ENCODE data around the gene THPO.

Gene THPO

DNA sequence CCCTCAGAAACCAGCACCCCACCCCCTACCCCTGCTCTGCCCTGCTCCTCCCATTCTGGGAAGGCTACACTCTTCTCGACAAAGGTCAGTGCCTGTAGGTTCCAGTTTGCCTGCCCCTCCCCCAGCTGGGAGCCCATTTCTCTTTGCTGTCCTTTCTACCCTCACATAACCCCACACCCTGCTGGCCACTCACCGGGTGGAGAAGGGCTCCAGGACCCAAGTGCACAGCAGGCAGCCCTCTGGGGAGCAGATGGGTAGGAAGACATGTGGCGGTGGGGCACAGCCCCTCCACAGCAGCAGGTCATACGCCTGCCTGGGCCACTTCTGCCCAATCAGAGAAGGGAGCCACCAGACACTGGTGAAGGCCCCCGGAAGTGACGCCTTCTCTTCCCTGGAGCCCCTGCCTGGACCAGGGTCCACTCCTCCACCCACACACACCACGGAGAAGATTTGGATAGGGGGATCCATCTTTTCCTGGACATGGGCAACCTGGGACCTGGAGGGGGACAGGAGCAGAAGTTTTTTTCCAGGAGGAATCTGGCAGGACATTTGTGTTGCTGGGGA lies at the start of gene THPO:
THPO (minus strand) TSS at position 326 of the 564 bp plus-strand sequence. CDS start 1,948 bp downstream, outside the sequence.
- Mint-ChIP-seq H3K4me3 (peak within 1 kb of the TSS; percentile 42), H3K27ac (no peak within 1 kb of the TSS), H3K9me3 (no peaks in the 10 kb centered on the region), H3K27me3 (peaks cover 71% of the 10 kb centered on the region), H3K36me3 (no peaks in the 10 kb centered on the region), H3K4me1 (peaks cover 14% of the 10 kb centered on the region)
- ATAC-seq, result no peak

DNA sequence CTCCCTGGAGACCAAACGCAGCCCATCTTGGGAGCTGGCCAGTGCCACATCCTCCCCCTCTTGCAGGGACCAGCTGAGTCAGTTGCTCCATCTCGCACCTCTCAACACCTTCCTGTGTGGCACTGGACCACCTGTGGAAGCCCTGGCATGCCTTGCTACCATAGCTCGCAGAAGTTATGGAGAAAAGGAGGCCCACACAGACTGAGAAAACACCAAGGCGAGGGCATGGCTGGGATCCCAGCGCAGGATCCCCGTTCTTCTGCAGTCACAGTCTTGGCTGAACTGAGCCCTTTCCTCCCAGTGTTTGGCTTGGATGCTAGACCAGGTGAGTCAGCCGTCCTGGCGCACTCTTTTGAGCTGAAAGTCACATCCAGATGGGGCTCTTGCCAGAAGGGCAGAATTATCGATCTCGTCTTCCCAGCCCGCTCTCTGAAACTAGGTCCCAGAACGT lies 48.7 kb upstream of the THPO start:
- H3K27ac Mint-ChIP-seq, result no peak overlapping the region
- no peaks in the 10 kb centered on the region for H3K4me1 Mint-ChIP-seq
- no peak for ATAC-seq
- peaks cover 5% of the 10 kb centered on the region for H3K9me3 Mint-ChIP-seq
- H3K27me3 Mint-ChIP-seq, result peaks cover 28% of the 10 kb centered on the region
- H3K4me3 Mint-ChIP-seq, result no peak overlapping the region
- H3K36me3 Mint-ChIP-seq, result peaks cover 4% of the 10 kb centered on the region

GRCh38 chr3:184423561-184423960 lies 45.6 kb upstream of the THPO start:
- Mint-ChIP-seq H3K36me3 (peaks cover 4% of the 10 kb centered on the region), H3K9me3 (peaks cover 5% of the 10 kb centered on the region), H3K27ac (no peak overlapping the region), H3K4me3 (no peak overlapping the region), H3K4me1 (no peaks in the 10 kb centered on the region), H3K27me3 (peaks cover 28% of the 10 kb centered on the region)
- no peak for ATAC-seq

DNA sequence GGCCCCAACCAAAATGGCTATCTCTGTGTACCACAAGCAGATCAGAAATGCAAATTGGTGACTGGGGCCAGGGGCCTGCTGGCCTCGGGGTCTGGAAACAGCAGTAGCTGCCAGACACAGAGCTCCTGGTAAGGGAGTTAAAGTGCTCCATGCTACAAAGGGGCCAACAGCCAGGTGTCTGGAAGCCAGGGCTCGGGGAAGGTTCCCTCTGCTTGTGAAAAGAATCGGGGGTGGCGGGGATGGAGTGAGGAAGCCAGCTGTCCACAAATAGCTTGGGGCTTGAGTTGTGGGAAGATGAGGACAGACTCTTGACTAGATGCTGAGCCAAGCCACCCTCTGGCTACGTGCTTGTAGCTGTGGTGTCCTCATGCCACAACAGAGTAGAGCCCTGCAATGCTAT lies 41.2 kb upstream of the THPO start:
- Mint-ChIP-seq H3K4me1 (no peaks in the 10 kb centered on the region), H3K36me3 (peaks cover 4% of the 10 kb centered on the region), H3K9me3 (peaks cover 5% of the 10 kb centered on the region), H3K4me3 (no peak overlapping the region), H3K27ac (no peak overlapping the region), H3K27me3 (peaks cover 13% of the 10 kb centered on the region)
- ATAC-seq, result no peak

DNA sequence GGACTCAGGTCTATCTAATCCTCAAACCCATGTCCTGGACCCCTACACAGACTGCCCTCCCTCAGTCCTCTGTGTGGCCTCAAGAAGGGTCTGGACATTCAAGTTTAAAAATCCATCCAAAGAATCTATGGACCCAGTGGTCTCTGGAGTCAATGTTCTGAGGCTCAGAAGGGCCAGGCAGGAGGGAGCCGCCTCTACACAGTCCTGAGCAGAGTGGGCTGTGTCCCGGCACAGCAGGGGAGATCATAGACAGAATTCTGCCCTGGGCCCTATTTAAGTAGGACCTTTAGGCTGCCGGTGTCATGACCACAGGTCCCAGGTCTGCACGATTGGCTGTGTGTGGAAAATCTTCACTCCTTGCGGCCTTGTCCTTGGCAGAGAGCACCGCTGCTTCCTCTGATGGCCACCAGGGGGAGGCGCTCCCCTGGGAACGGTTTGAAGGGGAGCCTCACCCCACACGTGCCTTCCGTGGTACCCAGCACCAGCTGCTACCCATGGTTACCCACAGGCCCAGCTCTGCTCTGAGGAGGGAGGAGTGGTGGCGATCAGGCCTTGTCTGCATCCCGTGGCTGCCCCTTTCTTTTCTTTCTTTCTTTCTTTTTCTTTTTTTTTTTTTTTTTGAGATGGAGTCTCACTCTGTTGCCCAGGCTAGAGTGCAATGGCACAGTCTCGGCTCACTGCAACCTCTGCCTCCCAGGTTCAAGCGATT lies 39.8 kb upstream of the THPO start:
- Mint-ChIP-seq H3K4me3 (no peak overlapping the region), H3K27ac (no peak overlapping the region), H3K9me3 (peaks cover 1% of the 10 kb centered on the region), H3K27me3 (peaks cover under 1% of the 10 kb centered on the region), H3K4me1 (no peaks in the 10 kb centered on the region), H3K36me3 (no peaks in the 10 kb centered on the region)
- ATAC-seq, result peak; percentile 91

- ATAC-seq, result no peak
- H3K27me3 Mint-ChIP-seq, result peaks cover 9% of the 10 kb centered on the region
Observed at GRCh38 chr3:184415203-184415490, 37.1 kb upstream of the THPO start.

GRCh38 chr3:184414418-184415202 lies 36.6 kb upstream of the THPO start:
- no peak overlapping the region for H3K27ac Mint-ChIP-seq
- ATAC-seq, result no peak
- H3K4me1 Mint-ChIP-seq, result no peaks in the 10 kb centered on the region
- H3K4me3 Mint-ChIP-seq, result no peak overlapping the region
- no peaks in the 10 kb centered on the region for H3K36me3 Mint-ChIP-seq
- H3K27me3 Mint-ChIP-seq, result peaks cover 9% of the 10 kb centered on the region
- H3K9me3 Mint-ChIP-seq, result no peaks in the 10 kb centered on the region

More at GRCh38 chr3:184415203-184415490, 37.1 kb upstream of the THPO start:
- Mint-ChIP-seq H3K4me3 (no peak overlapping the region), H3K9me3 (no peaks in the 10 kb centered on the region), H3K4me1 (no peaks in the 10 kb centered on the region), H3K27ac (no peak overlapping the region), H3K36me3 (no peaks in the 10 kb centered on the region)

- no peak overlapping the region for H3K27ac Mint-ChIP-seq
- no peak overlapping the region for H3K4me3 Mint-ChIP-seq
- H3K27me3 Mint-ChIP-seq, result peaks cover 9% of the 10 kb centered on the region
- H3K4me1 Mint-ChIP-seq, result no peaks in the 10 kb centered on the region
- H3K36me3 Mint-ChIP-seq, result no peaks in the 10 kb centered on the region
- no peaks in the 10 kb centered on the region for H3K9me3 Mint-ChIP-seq
- no peak for ATAC-seq
Observed at GRCh38 chr3:184409946-184410500, 32.0 kb upstream of the THPO start.

- H3K36me3 Mint-ChIP-seq, result no peaks in the 10 kb centered on the region
- no peak overlapping the region for H3K4me3 Mint-ChIP-seq
- ATAC-seq, result no peak
- H3K9me3 Mint-ChIP-seq, result no peaks in the 10 kb centered on the region
- H3K27me3 Mint-ChIP-seq, result peaks cover 9% of the 10 kb centered on the region
- H3K4me1 Mint-ChIP-seq, result no peaks in the 10 kb centered on the region
- H3K27ac Mint-ChIP-seq, result no peak overlapping the region
Observed at GRCh38 chr3:184409331-184409926, 31.4 kb upstream of the THPO start.

DNA sequence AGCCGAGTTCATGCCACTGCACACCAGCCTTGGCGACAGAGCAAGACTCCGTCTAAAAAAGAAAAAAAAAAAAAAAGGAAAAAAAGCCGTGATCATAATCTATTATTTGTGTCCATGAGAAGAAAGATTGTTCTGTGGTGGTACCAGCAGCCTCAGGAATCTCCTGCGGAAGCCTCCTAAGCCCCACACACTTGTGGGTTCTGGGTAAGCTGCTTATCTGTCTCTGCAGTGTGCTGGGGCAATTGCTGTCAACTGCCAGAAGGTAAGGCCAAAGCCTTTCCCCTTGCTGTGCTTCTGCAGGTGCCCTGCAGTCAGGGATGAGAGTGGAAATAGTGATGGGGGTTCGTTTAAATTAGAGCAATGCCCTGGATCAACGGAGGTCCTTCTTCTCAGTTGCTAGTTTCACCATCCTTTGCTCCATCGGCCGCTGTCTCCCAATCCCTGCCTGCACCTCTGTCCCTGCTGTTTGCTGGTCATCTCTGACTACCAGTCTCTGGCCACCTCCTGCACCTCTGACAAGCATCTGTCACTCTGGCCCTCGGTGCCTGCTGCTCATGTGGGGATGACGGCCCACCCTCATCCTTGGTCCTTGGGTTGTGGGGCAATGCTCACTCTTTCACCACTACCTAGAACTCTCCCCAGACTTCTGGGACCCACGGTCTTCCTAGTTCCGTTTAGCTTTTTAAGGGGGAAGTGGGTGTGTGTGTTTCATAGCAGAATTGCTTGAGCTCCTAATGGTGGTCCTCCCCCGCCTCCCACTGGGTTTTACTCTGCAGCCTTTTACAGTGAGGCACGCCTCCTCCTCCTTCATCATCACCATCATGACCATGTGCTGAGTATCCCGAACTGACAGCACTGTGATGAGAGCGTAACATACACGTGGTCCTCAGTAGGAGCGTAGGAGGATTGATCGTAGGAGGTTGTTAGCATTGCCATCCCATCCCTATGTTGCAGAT lies 27.3 kb upstream of the THPO start:
- H3K27ac Mint-ChIP-seq, result no peak overlapping the region
- H3K27me3 Mint-ChIP-seq, result peaks cover 22% of the 10 kb centered on the region
- H3K36me3 Mint-ChIP-seq, result no peaks in the 10 kb centered on the region
- no peak overlapping the region for H3K4me3 Mint-ChIP-seq
- ATAC-seq, result no peak
- H3K9me3 Mint-ChIP-seq, result no peaks in the 10 kb centered on the region
- no peaks in the 10 kb centered on the region for H3K4me1 Mint-ChIP-seq

DNA sequence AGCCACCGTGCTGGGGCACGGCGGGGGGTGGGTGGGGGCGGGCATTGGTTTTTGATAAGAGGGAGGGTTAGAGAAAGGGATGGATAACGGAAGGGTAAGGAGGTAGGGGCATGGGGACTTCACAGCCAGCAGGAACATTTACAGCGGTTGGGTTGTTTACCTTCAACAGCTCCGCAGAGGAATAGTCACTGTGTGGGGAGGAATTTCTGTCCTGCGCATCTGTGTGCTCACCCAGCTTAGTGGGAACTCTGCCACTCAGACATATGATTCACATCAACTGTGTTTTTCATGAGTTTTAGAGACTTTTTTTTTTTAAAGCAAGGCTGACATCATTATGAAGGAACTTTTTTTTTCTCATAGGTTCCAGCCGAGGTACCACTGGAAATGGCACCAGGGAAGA lies 21.4 kb upstream of the THPO start:
- Mint-ChIP-seq H3K9me3 (no peaks in the 10 kb centered on the region), H3K27me3 (peaks cover 39% of the 10 kb centered on the region), H3K27ac (no peak overlapping the region), H3K4me1 (no peaks in the 10 kb centered on the region), H3K36me3 (no peaks in the 10 kb centered on the region), H3K4me3 (no peak overlapping the region)
- no peak for ATAC-seq

- Mint-ChIP-seq H3K27me3 (peaks cover 36% of the 10 kb centered on the region), H3K4me3 (no peak overlapping the region), H3K36me3 (no peaks in the 10 kb centered on the region), H3K27ac (no peak overlapping the region), H3K9me3 (no peaks in the 10 kb centered on the region), H3K4me1 (no peaks in the 10 kb centered on the region)
- ATAC-seq, result no peak
Observed at GRCh38 chr3:184395320-184395660, 17.3 kb upstream of the THPO start.

DNA sequence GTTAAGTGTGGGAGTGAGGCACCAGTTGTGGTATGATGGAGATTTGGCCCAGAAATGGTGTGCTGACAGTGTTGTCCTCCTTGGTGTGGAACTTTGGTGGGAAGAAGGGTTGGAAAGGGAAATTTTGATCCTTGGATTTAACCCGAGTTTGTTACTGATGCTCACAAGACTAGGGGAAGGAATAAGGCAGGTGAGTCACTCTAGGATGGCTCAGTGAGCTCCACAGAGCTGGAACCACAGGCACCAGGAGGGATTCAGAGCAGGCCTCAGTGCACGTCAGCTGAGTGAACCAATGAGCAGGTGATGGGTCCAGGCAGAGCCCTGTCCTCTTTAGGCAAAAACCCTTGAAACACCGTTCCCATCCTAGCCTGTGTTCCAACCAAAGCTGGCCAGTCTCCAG lies 13.3 kb upstream of the THPO start:
- H3K27ac Mint-ChIP-seq, result no peak overlapping the region
- no peak for ATAC-seq
- H3K36me3 Mint-ChIP-seq, result no peaks in the 10 kb centered on the region
- no peak overlapping the region for H3K4me3 Mint-ChIP-seq
- H3K9me3 Mint-ChIP-seq, result no peaks in the 10 kb centered on the region
- no peaks in the 10 kb centered on the region for H3K4me1 Mint-ChIP-seq
- H3K27me3 Mint-ChIP-seq, result peaks cover 60% of the 10 kb centered on the region

- Mint-ChIP-seq H3K36me3 (no peaks in the 10 kb centered on the region), H3K9me3 (no peaks in the 10 kb centered on the region), H3K4me3 (no peak overlapping the region), H3K27ac (no peak overlapping the region), H3K4me1 (no peaks in the 10 kb centered on the region), H3K27me3 (peaks cover 73% of the 10 kb centered on the region)
- ATAC-seq, result no peak
Observed at GRCh38 chr3:184389935-184390528, 12.0 kb upstream of the THPO start.
